Hematopoietic multipotent progenitor cell treated with erythropoietin and hydrocortisone succinate and interleukin-3 and kit ligand, for 4 days (in vitro differentiated cells): ENCODE data around the gene TMSB4Y.

ENCODE experiments used
- DNase-seq: peaks from one replicate; pipeline ENCODE4 v3.0.0-alpha.2; 2015

Gene TMSB4Y

GRCh38 chrY:13703568-13703968 lies at the start of gene TMSB4Y:
TMSB4Y (plus strand) TSS chrY:13703899.
- DNase-seq: peak; percentile 94

DNA sequence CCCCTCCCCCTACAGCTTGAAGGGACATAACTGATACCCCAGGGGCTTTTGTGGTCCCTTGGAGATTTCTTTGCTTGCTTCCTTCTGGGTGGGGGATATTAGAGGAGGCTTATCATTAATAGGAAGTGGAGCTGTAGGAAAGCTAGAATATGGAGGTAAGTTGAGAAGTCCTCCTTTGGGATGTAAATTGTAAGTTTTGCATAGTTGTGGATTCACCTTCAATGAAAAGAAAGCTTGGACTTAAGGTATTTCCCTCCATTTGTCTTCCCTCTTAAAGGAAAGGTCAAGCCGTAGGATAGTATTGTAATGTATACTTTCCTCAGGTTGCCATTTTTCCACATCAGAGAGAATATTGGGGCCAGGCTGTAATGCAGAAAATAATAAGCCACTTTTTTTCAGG lies 39.5 kb upstream of the TMSB4Y start:
- DNase-seq: no peak

- no peak for DNase-seq
Observed at GRCh38 chrY:13671122-13671521, 32.6 kb upstream of the TMSB4Y start.

GRCh38 chrY:13702276-13702675 lies 1.4 kb upstream of the TMSB4Y start:
- DNase-seq: no peak

GRCh38 chrY:13704121-13704930 lies 627 bp downstream of the TMSB4Y start:
- DNase-seq: peak; percentile 65

DNA sequence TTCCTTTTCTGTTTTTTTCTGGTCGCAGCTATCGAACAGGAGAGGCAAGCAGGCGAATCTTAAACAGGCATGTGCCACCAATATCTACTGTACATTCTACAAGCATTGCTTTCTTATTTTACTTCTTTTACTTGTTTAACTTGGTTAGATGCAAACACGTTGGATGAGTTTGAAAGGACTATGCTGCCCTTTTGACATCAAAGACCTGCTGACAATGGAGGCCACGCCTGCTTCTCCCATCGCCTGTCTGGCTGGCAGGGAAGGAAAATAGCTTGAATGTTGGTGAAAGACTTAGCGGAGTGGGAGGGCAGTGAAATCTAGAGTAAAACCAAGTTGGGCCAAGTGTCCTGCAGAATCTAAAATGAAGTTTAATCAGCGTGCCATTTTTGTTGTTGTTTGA lies 1.5 kb downstream of the TMSB4Y start:
- peak; percentile 54 for DNase-seq

DNA sequence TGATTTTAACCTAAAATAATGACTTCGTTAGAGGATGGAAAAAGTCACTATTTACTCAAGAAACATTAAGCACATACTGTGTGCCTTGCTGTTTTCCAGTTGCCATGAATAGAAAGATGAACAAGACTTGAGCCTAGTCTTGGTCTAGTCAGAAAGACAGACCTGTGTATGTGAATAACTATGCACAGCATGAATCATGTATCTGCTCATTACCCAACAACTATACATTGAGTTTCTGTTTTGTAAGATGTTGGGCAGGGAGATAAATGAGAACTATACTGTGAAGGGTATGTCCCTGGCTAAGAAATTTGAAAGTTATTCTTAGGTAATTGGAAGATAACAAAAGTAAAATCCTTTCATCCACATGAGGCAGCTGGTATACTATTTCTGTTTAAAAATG lies 4.3 kb downstream of the TMSB4Y start:
- DNase-seq: no peak

DNA sequence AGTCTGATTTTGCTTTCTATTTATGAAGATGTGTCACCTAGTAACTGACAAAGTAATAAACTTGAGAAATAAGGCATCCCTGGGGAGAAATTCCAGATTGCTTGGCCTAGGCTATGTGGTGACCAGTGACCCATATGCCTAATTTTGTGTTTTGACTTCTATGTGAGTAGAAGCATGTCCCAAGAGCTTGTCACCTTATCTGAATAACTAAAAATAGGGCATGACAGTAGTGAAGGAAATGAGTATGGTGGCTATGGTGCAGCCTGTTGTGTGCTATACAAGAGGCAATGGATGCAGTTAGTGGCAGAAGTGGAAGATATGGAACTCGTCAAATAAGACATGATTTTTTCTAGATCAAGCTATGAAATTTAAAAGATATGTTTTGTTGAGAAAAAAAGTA lies 15.3 kb downstream of the TMSB4Y start:
- DNase-seq: no peak

GRCh38 chrY:13729517-13729916 lies 25.8 kb downstream of the TMSB4Y start:
- peak; percentile 51 for DNase-seq

- peak; percentile 63 for DNase-seq
Observed at GRCh38 chrY:13738618-13739017, 34.9 kb downstream of the TMSB4Y start.

DNA sequence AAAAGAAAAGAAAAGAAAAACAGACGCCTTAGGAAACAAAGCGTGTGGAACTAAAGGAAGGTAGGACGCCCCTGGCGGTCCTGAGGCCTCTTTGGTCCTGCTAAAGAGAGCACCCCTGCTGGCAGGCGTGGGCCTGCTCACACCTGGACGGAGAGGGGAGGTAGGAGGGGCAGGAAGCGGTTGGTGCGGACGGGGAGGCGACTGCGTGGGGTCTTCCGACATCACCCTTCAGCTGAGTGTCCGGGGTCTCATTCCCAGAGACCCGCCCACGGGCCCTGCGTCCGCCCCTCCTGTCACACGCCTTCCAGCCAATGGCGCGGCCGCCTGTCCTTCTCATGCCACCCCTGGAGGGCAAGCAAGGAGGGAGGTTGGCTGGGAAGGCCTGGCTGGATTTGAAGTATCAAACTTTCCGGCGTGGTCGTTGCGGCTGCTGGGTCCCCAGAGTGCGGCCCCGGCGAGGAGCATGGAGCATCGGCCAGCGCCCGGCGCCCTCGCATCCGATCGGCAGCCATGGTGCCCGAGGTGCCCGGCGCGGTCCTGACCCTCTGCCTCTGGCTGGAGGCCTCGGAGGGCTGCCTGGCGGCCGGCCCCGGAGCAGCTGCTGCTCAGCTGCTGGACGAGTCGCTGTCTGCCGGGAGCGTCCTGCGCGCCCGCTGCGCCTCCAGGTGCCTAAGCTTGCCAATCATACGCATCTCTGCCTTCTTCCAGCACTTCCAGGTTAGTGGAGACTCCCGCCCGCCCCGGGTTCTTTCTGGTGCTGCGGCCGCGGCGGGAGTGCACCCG lies 47.8 kb downstream of the TMSB4Y start:
- peak; percentile 76 for DNase-seq

GRCh38 chrY:13754661-13755060 lies 51.0 kb downstream of the TMSB4Y start:
- DNase-seq: no peak
